Measurements from ENCODE around the gene SLC35G3. TPM values are rescaled to one million over a fixed set of nuclear protein-coding genes. Genes with fewer than 3 reads are reported as not detected.

Gene SLC35G3
- polyA plus RNA-seq, 1 donor from 2014 or later: not detected

DNA sequence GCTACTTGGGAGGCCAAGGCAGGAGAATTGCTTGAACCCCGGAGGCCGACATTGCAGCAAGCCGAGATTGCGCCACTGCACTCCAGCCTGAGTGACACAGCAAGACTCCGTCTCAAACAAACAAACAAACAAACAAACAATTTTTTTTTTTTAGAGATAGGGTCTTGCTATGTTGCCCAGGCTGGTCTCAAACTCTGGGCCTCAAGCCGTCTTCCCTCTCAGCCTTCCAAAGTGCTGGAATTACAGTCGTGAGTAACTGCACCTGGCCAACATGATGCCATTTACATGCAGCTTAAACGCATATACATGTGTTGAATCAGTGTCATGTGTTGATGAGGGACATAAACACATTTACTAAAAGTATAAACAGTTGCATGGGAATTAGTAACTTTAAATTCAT lies 46.7 kb upstream of the SLC35G3 start:
- TF ChIP-seq, protein P1, sequence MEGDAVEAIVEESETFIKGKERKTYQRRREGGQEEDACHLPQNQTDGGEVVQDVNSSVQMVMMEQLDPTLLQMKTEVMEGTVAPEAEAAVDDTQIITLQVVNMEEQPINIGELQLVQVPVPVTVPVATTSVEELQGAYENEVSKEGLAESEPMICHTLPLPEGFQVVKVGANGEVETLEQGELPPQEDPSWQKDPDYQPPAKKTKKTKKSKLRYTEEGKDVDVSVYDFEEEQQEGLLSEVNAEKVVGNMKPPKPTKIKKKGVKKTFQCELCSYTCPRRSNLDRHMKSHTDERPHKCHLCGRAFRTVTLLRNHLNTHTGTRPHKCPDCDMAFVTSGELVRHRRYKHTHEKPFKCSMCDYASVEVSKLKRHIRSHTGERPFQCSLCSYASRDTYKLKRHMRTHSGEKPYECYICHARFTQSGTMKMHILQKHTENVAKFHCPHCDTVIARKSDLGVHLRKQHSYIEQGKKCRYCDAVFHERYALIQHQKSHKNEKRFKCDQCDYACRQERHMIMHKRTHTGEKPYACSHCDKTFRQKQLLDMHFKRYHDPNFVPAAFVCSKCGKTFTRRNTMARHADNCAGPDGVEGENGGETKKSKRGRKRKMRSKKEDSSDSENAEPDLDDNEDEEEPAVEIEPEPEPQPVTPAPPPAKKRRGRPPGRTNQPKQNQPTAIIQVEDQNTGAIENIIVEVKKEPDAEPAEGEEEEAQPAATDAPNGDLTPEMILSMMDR (IDR thresholded peaks at IDR 0.05; ENCODE audit: poor library complexity, severe bottlenecking): no peak
- TF ChIP-seq SMC3 (conservative IDR thresholded peaks at IDR 0.05; ENCODE audit: poor library complexity) (no peak), EP300 (conservative IDR thresholded peaks at IDR 0.05; ENCODE audit: poor library complexity, severe bottlenecking) (no peak), POLR2AphosphoS5 (IDR thresholded peaks at IDR 0.05) (no peak), RAD21 (conservative IDR thresholded peaks at IDR 0.05) (no peak), MXI1 (conservative IDR thresholded peaks at IDR 0.05; ENCODE audit: poor library complexity, severe bottlenecking) (no peak), TAF1 (IDR thresholded peaks at IDR 0.05; ENCODE audit: low read depth) (no peak), EZH2 (IDR thresholded peaks at IDR 0.05; ENCODE audit: borderline replicate concordance, insufficient read depth, low read length, poor library complexity, severe bottlenecking) (no peak)
- TF ChIP-seq, protein P2, sequence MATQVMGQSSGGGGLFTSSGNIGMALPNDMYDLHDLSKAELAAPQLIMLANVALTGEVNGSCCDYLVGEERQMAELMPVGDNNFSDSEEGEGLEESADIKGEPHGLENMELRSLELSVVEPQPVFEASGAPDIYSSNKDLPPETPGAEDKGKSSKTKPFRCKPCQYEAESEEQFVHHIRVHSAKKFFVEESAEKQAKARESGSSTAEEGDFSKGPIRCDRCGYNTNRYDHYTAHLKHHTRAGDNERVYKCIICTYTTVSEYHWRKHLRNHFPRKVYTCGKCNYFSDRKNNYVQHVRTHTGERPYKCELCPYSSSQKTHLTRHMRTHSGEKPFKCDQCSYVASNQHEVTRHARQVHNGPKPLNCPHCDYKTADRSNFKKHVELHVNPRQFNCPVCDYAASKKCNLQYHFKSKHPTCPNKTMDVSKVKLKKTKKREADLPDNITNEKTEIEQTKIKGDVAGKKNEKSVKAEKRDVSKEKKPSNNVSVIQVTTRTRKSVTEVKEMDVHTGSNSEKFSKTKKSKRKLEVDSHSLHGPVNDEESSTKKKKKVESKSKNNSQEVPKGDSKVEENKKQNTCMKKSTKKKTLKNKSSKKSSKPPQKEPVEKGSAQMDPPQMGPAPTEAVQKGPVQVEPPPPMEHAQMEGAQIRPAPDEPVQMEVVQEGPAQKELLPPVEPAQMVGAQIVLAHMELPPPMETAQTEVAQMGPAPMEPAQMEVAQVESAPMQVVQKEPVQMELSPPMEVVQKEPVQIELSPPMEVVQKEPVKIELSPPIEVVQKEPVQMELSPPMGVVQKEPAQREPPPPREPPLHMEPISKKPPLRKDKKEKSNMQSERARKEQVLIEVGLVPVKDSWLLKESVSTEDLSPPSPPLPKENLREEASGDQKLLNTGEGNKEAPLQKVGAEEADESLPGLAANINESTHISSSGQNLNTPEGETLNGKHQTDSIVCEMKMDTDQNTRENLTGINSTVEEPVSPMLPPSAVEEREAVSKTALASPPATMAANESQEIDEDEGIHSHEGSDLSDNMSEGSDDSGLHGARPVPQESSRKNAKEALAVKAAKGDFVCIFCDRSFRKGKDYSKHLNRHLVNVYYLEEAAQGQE (IDR thresholded peaks at IDR 0.05; ENCODE audit: borderline replicate concordance): no peak
- H3K9ac ChIP-seq (ENCODE audit: low read length): no peak overlapping the region

DNA sequence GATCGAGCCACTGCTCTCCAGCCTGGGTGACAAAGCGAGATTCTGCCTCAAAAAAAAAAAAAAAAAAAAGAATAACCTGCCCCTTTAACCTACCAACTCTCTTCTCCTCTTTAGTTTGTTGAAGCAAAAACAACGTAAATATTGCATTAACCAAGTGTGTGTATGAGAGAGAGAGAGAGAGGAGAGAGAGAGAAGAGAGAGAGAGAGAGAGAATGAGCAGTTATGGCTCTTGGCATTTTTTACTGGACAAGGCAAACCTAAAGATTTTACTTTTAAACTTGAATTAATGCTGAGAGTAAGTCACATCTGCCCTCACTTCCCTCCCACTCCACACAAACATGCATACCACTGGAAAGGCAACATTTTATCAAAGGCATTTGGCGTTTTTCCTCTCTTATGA lies 45.6 kb upstream of the SLC35G3 start:
- Histone ChIP-seq H3K9ac (ENCODE audit: low read length) (no peak overlapping the region), H3K4me2 (ENCODE audit: low read length) (no peak overlapping the region), H3K27ac (ENCODE audit: low read length) (no peak overlapping the region), H3K4me3 (ENCODE audit: low read length) (no peak overlapping the region), H2AFZ (ENCODE audit: low read depth, low read length) (no peak overlapping the region), H3K36me3 (ENCODE audit: insufficient read depth, low read length) (no peaks in the 10 kb centered on the region), H3F3A (ENCODE audit: insufficient read depth, low read length, poor library complexity, severe bottlenecking) (no peaks in the 10 kb centered on the region), H3K9me2 (ENCODE audit: insufficient read depth, low read length) (no peaks in the 10 kb centered on the region), H3K79me2 (replicated peaks; ENCODE audit: insufficient read depth, low read length) (no peaks in the 10 kb centered on the region), H4K20me1 (ENCODE audit: insufficient read depth) (no peaks in the 10 kb centered on the region), H3K27me3 (ENCODE audit: insufficient read depth, low read depth, low read length) (peaks cover 15% of the 10 kb centered on the region), H3K9me3 (ENCODE audit: low read length) (no peaks in the 10 kb centered on the region)
- TF ChIP-seq, protein P2 (IDR thresholded peaks at IDR 0.05; ENCODE audit: borderline replicate concordance): no peak
- no peak for TF ChIP-seq POLR2AphosphoS5 (IDR thresholded peaks at IDR 0.05)
- no peak for TF ChIP-seq EP300 (conservative IDR thresholded peaks at IDR 0.05; ENCODE audit: poor library complexity, severe bottlenecking)
- TF ChIP-seq MXI1 (conservative IDR thresholded peaks at IDR 0.05; ENCODE audit: poor library complexity, severe bottlenecking): no peak
- TF ChIP-seq, protein P1 (IDR thresholded peaks at IDR 0.05; ENCODE audit: poor library complexity, severe bottlenecking): no peak
- no peak for TF ChIP-seq TAF1 (IDR thresholded peaks at IDR 0.05; ENCODE audit: low read depth)
- no peak for TF ChIP-seq SMC3 (conservative IDR thresholded peaks at IDR 0.05; ENCODE audit: poor library complexity)
- TF ChIP-seq EZH2 (IDR thresholded peaks at IDR 0.05; ENCODE audit: borderline replicate concordance, insufficient read depth, low read length, poor library complexity, severe bottlenecking): no peak
- TF ChIP-seq RAD21 (conservative IDR thresholded peaks at IDR 0.05): no peak

More for the DNA sequence above, 46.7 kb upstream of the SLC35G3 start:
- Histone ChIP-seq H3K4me3 (ENCODE audit: low read length) (no peak overlapping the region), H2AFZ (ENCODE audit: low read depth, low read length) (no peak overlapping the region), H4K20me1 (ENCODE audit: insufficient read depth) (no peaks in the 10 kb centered on the region), H3K79me2 (replicated peaks; ENCODE audit: insufficient read depth, low read length) (no peaks in the 10 kb centered on the region), H3K9me2 (ENCODE audit: insufficient read depth, low read length) (no peaks in the 10 kb centered on the region), H3K4me2 (ENCODE audit: low read length) (no peak overlapping the region), H3F3A (ENCODE audit: insufficient read depth, low read length, poor library complexity, severe bottlenecking) (no peaks in the 10 kb centered on the region), H3K9me3 (ENCODE audit: low read length) (no peaks in the 10 kb centered on the region), H3K27ac (ENCODE audit: low read length) (no peak overlapping the region), H3K36me3 (ENCODE audit: insufficient read depth, low read length) (no peaks in the 10 kb centered on the region), H3K27me3 (ENCODE audit: insufficient read depth, low read depth, low read length) (peaks cover 15% of the 10 kb centered on the region)

Data from neural cell (in vitro differentiated cells).